NOMO-1 treated with dmso at 0.1 percent for 144 hours (cell line): Measurements from ENCODE around the gene COL17A1.

Experiments
- DNase-seq: peaks from one replicate; lab custom pipeline; 2025; ENCODE audit not compliant: unreplicated experiment; lab: John Stamatoyannopoulos, UW

Gene COL17A1

DNA sequence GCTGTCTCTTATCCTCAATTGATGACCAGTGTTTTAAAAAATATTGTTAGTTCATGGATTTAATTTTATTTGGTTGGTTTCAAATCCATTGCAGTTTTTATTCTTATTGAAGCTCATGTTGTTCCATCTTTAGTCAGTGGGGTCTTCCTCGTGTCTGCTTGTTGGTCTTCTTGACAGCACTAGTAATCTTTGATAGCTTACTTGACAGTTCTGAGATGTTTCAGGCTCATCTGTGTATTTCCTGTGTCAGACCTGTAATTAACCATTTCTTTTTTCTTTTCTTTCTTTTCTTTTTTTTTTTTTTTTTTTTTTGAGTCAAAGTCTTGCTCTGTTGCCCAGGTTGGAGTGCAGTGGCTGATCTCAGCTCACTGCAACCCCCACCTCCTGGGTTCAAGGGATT, 90.5 kb downstream of the COL17A1 start:
- DNase-seq, result no peak

DNA sequence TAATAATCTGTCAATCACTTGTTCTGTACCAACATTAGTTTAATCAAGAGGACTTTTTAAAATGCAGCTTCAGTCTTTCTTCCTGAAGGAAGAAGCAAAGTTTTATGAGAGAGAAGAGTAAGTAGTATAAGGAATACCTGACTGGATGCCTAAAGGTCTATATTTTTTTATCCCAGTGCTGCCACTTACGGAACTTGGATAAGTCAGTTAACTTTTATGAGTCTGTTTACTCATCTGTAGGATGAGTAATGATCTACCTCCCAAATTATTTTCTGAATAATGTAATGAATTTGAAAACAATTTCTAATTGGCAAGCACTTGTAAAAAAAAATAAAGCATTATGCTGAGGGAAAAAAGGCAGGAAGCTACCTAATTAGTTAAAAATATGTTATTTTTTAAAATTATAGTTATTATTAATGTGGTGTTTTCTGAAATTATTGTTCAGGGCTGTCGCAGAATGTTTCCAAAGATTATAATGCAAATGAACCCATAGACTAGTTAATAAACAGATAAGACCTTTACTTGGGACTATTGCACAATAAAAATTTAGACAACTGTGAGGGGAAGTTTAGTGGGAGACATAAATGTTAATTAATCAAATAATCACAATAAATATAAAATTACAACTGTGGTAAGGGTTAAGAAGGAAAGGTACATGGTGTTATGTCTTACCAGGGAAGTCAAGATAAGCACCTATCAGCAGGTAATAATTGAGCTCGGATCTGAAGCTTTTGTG, 94.1 kb downstream of the COL17A1 start:
- DNase-seq, result no peak

DNA sequence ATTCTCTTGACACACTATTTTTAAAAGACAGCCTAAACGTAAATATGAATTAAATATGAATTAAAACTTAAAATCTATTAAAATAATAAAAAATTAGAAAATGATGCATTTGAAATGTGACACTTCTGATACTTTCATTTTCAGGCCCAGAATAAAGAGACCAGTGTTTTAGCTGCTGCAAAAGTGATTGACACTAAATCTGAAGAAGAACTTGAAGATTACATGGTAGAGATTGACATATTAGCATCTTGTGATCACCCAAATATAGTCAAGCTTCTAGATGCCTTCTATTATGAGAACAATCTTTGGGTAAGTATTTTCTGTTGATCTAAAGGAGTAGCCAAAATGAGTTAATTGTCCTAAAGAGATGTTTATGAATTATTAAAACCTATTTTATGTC, 95.1 kb downstream of the COL17A1 start:
- DNase-seq, result no peak

DNA sequence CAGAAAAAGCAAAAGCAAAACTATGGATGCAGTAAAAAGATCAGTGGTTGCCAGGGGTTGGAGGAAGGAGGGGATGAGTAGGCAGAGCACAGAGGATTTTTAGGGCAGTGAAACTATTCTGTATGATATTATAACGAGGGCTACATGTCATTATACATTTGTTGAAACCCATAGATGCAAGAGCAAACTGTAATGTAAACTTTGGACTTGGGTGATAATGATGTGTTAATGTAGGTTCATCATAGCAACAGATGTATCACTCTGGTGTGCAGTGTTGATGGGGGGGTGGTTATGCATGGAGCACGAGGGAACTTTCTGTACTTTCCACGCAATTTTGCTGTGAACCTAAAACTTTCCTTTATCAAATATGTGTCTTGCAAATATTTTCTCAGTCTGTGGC, 95.6 kb downstream of the COL17A1 start:
- DNase-seq, result no peak

DNA sequence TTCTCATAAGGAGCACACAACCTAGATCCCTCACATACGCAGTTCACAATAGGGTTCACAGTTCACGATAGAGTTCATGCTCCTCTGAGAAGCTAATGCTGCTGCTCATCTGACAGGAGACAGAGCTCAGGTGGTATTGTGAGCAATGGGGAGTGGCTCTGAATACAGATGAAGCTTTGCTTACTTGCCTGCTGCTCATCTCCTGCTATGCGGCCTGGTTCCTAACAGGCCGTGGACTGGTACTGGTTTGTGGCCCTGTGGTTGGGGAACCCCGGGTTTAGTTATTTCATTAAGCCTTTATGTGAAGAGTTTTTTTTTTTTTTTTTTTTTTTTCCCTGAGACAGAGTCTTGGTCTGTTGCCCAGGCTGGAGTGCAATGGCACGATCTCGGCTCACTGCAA, 99.3 kb downstream of the COL17A1 start:
- DNase-seq, result no peak

DNA sequence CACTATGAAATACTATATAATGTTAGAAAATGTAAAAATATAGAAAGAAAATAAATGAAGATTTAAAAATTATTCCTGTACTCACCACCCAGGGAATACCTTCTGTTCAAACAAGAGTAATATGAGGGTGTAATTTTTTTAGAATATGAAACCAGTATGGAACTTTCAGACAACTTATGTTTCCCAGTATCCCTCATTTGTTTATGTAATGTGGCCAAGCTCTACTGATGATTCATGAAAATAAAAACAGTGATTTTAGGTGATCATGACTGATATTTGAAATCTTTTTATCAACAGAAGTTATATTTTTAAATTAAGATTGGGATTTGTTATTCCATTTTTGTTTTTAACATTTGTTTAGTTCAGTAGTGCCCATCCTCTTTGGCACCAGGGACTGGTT, 100.0 kb downstream of the COL17A1 start:
- DNase-seq, result no peak

DNA sequence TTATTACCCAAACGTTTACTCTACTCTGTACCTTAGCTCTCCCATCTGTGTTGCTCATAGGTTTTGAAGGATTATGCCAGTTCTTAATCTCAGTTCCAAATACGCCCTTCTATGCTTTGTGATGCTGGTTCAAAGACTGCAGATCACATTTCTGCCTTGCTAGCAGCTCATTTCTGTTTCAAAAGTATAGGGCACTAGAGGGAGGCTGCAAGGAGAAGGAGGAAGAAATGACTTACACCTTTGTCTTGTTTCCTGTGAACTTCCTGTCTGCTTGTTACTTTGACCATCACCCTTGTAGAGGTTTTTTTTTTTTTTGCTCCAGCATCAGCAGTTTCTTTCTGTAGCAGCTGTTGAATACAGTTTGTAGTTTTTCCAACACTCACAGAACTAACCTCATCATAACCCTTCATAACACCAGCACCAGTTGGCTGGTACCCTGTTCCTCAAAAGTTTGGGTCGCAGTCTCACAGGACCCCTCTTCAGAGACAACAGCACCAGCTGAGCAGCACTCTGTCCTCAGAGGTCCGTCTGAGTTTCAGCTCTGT, 102.2 kb downstream of the COL17A1 start:
- DNase-seq, result no peak

DNA sequence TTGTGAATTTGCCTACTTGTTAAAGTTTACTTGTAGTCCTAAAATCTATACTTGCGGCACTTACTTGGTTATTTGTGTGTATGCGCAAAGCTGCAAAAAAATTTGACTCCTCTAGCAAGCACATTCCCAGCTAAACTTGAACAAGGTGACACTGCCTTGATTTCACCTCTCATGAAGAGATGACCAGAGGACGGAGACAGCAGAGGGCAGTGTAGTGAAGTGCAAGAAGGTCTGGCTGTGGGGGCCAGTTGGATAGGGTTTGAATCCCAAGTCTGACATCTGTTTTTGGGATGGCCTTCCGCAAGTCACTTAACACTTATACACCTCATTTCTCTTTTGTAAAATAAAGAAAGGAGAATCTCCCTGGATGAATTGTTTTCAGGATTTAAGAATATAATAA, 103.0 kb downstream of the COL17A1 start:
- no peak for DNase-seq
